ENCODE data around the gene ZNF680.

DNA sequence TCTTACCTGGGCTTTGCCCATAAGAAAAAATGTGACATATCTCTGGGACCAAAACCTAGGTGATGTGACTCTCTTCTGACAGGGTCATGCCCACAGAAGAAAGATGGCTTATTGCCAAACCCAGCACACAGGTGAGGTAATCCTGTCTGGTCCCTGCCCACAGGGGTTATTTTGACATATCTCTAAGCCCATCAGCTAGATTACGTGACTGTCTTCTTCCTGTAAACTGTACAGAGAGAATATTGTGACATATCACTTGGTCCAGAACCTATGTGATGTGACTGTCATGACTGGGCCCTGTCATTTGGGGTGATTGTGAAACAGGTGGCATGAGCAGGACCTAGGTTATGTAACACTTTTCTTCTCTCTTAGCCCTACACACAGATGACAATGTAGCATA, 48.8 kb upstream of the ZNF680 start:
- TF ChIP-seq ZNF274 (IDR thresholded peaks at IDR 0.05; ENCODE audit: low read depth, low read length) (no peak), SUZ12 (IDR thresholded peaks at IDR 0.05; ENCODE audit: extremely low read depth, insufficient read depth, insufficient read length) (no peak)
